Esophagus muscularis mucosa (tissue), 3 donors: Measurements from ENCODE around the gene FDXR.

Experiments
- CTCF ChIP-seq, 3 experiments: fragments of 200-600 bp in 2 of 3; fragments of 450-650 bp in 1 of 3; sonication (generic) in 2 of 3; IDR thresholded peaks; one replicate each; pipeline ENCODE4 v1.5.1; 2017 to 2019; ENCODE audit warnings: antibody characterized with exemption in 3 of 3, mild to moderate bottlenecking in 2 of 3, moderate library complexity in 1 of 3
- EP300 ChIP-seq: sonication (generic); formaldehyde crosslinking; IDR thresholded peaks from one replicate; pipeline ENCODE4 v1.6.1; 2017; ENCODE audit warnings: antibody characterized with exemption

GRCh38 chr17:74879308-74879707, 6.5 kb upstream of the FDXR start:
- no peak for TF ChIP-seq CTCF (IDR thresholded peaks at IDR 0.05)
- no peak for TF ChIP-seq EP300
